Measurements from ENCODE around the gene KCNIP1. TPM values are rescaled to one million over a fixed set of nuclear protein-coding genes. Genes with fewer than 3 reads are reported as not detected.

KCNIP1 gene
- total RNA-seq, 4 donors from 2014 or later: not detected

DNA sequence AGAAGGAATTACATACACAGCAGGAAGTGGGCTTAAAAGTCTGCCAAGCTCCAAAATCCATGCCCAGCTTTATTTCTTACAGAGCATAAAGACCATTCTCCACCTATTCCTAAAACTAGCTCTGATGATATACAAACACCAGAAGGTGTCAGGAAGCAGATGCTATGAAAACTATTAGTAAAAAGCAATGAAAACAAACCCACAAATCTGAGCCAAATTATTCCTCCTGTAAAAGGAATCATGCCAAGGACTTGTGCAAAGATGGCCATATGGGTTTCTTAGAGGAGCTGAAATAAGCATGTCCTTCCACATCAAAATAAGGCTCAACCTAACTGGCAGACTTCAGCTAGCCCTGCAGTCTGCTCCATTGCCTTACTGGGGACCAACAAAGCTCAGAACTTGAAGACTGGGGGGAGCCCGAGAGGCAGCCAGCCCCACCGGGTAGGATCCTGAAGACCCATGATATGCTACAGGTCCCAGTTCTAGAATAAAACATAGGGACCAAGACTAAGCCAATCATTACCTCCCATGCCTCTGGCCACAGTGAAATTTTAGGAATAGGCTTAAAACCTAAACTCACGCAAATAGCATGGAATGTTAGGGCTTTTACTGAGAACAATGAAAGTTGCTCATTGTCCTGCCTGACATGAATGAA lies 236.9 kb downstream of the KCNIP1 start:
- TF ChIP-seq POLR2A (IDR thresholded peaks at IDR 0.05) (no peak), CTCF (IDR thresholded peaks at IDR 0.05) (no peak)
- intact Hi-C loops (cut with DNase I; ENCODE audit: low total_unique reads): no loop called here
- no peak overlapping the region for H3K4me3 ChIP-seq (ENCODE audit: low read depth, poor library complexity, severe bottlenecking)
- DNase-seq (ENCODE audit: low spot score in 2 of 2): no peak
- 69 to 89% methylated on average over 3 of the region's 3 CpGs for WGBS, 2 donors

- TF ChIP-seq POLR2A (IDR thresholded peaks at IDR 0.05) (no peak), CTCF (IDR thresholded peaks at IDR 0.05) (no peak)
- no peak for DNase-seq (ENCODE audit: low spot score in 2 of 2)
- intact Hi-C loops (cut with DNase I; ENCODE audit: low total_unique reads): no loop called here
- WGBS, 2 donors: 78 to 80% methylated on average over 8 of the region's 8 CpGs
- H3K4me3 ChIP-seq (ENCODE audit: low read depth, poor library complexity, severe bottlenecking): no peak overlapping the region
These were observed 238.0 kb downstream of the KCNIP1 start for GRCh38 chr5:170741801-170742200.

- 18 to 27% methylated on average over 11 to 12 of the region's 12 CpGs for WGBS, 2 donors
These were observed 240.0 kb downstream of the KCNIP1 start for GRCh38 chr5:170743876-170744212.

DNA sequence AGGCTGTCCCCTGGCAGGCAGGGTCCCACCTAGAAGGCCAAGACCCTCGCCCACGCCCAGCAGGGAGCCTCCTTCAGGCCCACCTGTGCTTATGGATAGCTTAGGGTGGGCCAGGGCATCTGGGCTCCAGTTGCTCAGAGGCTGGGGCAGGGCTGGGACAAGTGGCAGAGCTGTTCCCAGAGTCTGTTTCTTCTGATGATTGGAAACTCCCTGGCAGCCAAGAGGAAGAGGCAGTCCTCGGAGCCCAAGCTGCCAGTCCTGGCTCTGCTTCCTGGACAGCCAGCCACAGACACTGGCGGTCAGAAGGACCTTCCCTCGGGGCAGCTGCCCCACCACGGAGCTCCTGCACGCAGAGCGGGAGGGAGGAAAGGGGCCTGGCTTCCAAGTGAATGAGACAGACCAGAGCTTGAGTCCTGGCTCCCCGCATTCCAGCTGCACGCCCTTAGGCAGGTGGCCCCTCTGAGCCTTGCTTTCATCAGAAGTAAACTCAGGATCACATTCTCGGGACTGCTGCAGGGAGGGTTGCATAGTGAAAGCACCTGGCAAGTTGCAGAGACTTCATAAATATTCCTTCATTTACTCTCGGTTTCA lies 241.8 kb downstream of the KCNIP1 start:
- no peak for DNase-seq (ENCODE audit: low spot score in 2 of 2)
- WGBS, 2 donors: 11 to 20% methylated on average over 9 to 12 of the region's 12 CpGs
- intact Hi-C loops (cut with DNase I; ENCODE audit: low total_unique reads): no loop called here
- no peak for TF ChIP-seq CTCF (IDR thresholded peaks at IDR 0.05)
- H3K4me3 ChIP-seq (ENCODE audit: low read depth, poor library complexity, severe bottlenecking): no peak overlapping the region

More at GRCh38 chr5:170743876-170744212, 240.0 kb downstream of the KCNIP1 start:
- TF ChIP-seq CTCF (IDR thresholded peaks at IDR 0.05) (no peak), POLR2A (IDR thresholded peaks at IDR 0.05) (no peak)
- intact Hi-C loops (cut with DNase I; ENCODE audit: low total_unique reads): no loop called here
- no peak overlapping the region for H3K4me3 ChIP-seq (ENCODE audit: low read depth, poor library complexity, severe bottlenecking)
- no peak for DNase-seq (ENCODE audit: low spot score in 2 of 2)

GRCh38 chr5:170746075-170746960 lies 242.5 kb downstream of the KCNIP1 start:
- TF ChIP-seq POLR2A (IDR thresholded peaks at IDR 0.05): no peak
- no peak for TF ChIP-seq CTCF (IDR thresholded peaks at IDR 0.05)
- 57 to 60% methylated on average over 14 of the region's 14 CpGs for WGBS, 2 donors
- H3K4me3 ChIP-seq (ENCODE audit: low read depth, poor library complexity, severe bottlenecking): no peak overlapping the region
- intact Hi-C loops (cut with DNase I; ENCODE audit: low total_unique reads): no loop called here
- DNase-seq (ENCODE audit: low spot score in 2 of 2): no peak
